Skeletal muscle satellite cell (primary cell): ENCODE measurements around the gene PPP4R4.
"Not testable (repeated sequence)": the region's sequence is repeated elsewhere in the genome, so short reads cannot be mapped to it uniquely, and the experiment has no call there.

ENCODE experiments used
- H3K27me3 ChIP-seq: 2 replicates; pipeline ENCODE4 v1.7.0; 2013; ENCODE audit warnings: low read length; ENCODE audit not compliant: control insufficient read depth, insufficient read depth
- H3K36me3 ChIP-seq: 2 replicates; pipeline ENCODE4 v1.7.0; 2013; ENCODE audit warnings: mild to moderate bottlenecking, control low read depth, low read length; ENCODE audit not compliant: insufficient read depth
- H3K4me1 ChIP-seq: 2 replicates; pipeline ENCODE4 v1.7.0; 2013; ENCODE audit warnings: low read length; ENCODE audit not compliant: control insufficient read depth, insufficient read depth
- H3K4me2 ChIP-seq: 2 replicates; pipeline ENCODE4 v1.7.0; 2013; ENCODE audit warnings: mild to moderate bottlenecking, low read length
- H3K4me3 ChIP-seq: 2 replicates; pipeline ENCODE4 v1.7.0; 2013; ENCODE audit warnings: low read length
- H3K9ac ChIP-seq: 2 replicates; pipeline ENCODE4 v1.7.0; 2013; ENCODE audit warnings: mild to moderate bottlenecking, low read depth, low read length, moderate library complexity
- H3K9me3 ChIP-seq: replicated peaks from 2 replicates; pipeline ENCODE4 v1.7.0; 2013; ENCODE audit warnings: mild to moderate bottlenecking, control low read depth, low read length

The PPP4R4 gene

DNA sequence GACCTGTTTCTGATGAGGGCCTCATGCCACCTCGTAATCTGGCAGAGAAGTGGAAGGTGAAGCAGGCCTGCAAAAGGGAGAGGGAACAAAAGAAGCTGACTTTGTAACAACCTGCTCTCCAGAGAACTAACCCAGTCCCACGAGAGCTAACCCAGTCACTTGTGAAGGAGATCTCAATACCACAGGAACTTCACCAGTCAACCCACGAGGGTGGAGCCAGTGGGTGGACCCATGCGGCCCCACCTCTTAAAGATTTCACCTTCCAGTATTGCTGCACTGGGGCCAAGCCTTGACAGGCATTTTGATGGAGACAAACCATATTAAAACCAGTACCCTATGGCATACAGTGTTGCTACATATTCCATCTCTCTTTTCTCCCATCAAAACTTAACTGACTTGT lies 63.9 kb downstream of the PPP4R4 start:
- Histone ChIP-seq H3K27me3 (no peaks in the 10 kb centered on the region), H3K9me3 (no peaks in the 10 kb centered on the region), H3K4me1 (no peaks in the 10 kb centered on the region), H3K4me2 (no peak overlapping the region), H3K36me3 (no peaks in the 10 kb centered on the region), H3K4me3 (no peak overlapping the region), H3K9ac (no peak overlapping the region)

DNA sequence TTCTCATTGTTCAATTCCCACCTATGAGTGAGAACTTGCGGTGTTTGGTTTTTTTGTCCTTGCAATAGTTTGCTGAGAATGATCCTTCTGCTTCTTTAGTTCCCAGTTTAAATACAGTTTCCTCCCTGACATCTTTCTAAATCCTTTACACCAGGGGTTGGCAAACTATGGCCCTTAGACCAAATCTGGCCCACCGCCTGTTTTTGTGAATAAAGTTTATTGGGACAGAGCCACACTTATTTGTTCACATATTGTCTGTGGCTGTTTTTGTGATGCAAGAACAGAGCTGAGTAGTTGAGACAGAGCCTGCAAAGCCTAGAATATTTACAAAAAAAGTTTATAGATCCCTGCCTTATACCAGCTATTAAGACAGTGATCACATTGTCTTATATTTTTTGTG lies 65.3 kb downstream of the PPP4R4 start:
- no peaks in the 10 kb centered on the region for H3K36me3 ChIP-seq
- H3K27me3 ChIP-seq: no peaks in the 10 kb centered on the region
- H3K4me2 ChIP-seq: no peak overlapping the region
- no peak overlapping the region for H3K9ac ChIP-seq
- no peak overlapping the region for H3K4me3 ChIP-seq
- H3K4me1 ChIP-seq: no peaks in the 10 kb centered on the region
- no peaks in the 10 kb centered on the region for H3K9me3 ChIP-seq

DNA sequence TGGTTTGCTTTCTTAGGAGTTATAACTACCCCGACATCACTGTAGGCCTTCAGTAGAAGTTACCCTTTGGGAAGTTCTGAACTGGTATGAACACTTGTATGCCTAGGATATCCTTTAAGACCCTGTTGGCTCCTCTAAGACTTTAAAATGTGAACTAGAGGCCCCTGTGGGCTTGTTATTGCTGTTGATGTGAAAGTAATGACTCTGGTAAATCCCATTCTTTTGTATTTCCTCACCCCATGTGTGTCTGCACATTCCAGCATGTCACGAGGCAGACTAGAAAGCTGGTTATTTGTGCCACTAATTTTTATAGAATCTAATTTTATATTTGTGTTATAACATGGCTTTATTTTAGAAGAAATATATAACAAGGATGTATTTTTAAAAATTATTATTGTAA lies 70.1 kb downstream of the PPP4R4 start:
- H3K9ac ChIP-seq: no peak overlapping the region
- no peak overlapping the region for H3K4me2 ChIP-seq
- H3K27me3 ChIP-seq: no peaks in the 10 kb centered on the region
- H3K9me3 ChIP-seq: no peaks in the 10 kb centered on the region
- H3K36me3 ChIP-seq: no peaks in the 10 kb centered on the region
- no peaks in the 10 kb centered on the region for H3K4me1 ChIP-seq
- H3K4me3 ChIP-seq: no peak overlapping the region

DNA sequence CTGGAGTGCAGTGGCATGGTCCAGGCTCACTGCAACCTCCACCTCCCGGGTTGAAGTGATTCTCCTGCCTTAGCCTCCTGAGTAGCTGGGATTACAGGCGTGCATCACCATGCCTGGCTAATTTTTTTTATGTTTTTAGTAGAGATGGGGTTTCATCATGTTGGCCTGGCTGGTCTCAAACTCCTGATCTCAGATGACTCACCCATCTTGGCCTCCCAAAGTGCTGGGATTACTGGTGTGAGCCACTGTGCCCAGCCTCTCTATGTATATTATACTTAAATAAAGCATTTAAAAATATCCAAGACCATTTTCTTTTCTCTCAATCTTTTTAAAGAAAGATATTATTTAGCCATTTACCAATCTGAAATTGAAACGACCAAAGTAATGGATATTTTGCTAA lies 90.1 kb downstream of the PPP4R4 start:
- H3K36me3 ChIP-seq, H3K4me2 ChIP-seq, H3K4me3 ChIP-seq, H3K9me3 ChIP-seq, H3K9ac ChIP-seq, H3K27me3 ChIP-seq, H3K4me1 ChIP-seq: not testable (repeated sequence)

DNA sequence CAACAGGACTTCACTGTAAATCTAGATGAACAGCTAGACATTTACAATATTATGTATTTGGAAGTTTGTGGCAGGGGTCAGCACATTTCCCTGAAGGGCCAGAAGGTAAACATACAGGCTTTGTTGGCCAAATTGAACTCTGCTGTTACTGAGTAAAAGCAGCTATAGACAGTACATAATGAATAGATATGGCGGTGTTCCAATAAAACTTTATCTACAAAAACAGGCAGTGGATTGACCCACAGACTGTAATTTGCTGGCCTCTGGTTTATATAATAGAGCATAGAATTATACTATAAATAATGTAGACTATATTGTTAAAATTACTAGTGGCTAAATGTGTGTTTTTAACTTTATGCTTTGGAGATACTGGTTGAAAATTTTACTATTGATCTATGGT lies 93.2 kb downstream of the PPP4R4 start:
- no peaks in the 10 kb centered on the region for H3K36me3 ChIP-seq
- H3K9ac ChIP-seq: no peak overlapping the region
- no peaks in the 10 kb centered on the region for H3K27me3 ChIP-seq
- H3K9me3 ChIP-seq: no peaks in the 10 kb centered on the region
- H3K4me3 ChIP-seq: no peak overlapping the region
- no peaks in the 10 kb centered on the region for H3K4me1 ChIP-seq
- no peak overlapping the region for H3K4me2 ChIP-seq

DNA sequence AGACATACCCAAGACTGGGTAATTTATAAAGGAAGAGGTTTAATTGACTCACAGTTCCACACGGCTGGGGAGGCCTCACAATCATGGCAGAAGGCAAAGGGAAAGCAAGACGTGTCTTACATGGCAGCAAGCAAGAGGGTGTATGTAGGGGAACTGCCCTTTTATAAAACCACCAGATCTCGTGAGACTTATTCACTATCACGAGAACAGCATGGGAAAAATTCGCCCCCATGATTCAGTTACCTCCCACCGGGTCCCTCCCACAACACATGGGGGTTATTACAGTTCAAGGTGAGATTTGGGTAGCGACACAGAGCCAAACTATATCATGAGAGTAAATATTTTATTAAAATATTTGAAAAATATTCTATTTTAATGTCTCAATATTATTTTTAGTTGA lies 94.5 kb downstream of the PPP4R4 start:
- not testable (repeated sequence) for H3K9me3 ChIP-seq, H3K27me3 ChIP-seq, H3K36me3 ChIP-seq, H3K4me3 ChIP-seq, H3K4me1 ChIP-seq, H3K4me2 ChIP-seq, H3K9ac ChIP-seq

DNA sequence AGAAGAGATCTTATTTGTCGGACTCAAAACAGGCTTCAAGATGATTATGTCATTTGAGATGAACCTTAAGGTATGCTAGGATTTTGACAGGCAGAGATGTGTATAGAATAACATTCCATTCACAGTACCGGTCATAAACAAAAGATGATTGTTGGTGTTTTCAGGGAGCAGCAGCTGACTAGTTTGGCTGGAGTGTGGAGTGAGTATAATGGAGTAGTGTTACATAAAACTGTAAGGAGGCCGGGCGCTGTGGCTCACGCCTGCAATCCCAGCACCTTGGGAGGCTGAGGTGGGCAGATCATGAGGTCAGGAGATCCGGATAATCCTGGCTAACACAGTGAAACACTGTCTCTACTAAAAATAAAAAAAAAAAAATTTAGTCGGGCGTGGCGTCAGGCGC lies 95.0 kb downstream of the PPP4R4 start:
- Histone ChIP-seq H3K36me3 (no peaks in the 10 kb centered on the region), H3K9me3 (no peaks in the 10 kb centered on the region), H3K4me2 (no peak overlapping the region), H3K4me3 (no peak overlapping the region), H3K4me1 (no peaks in the 10 kb centered on the region), H3K9ac (no peak overlapping the region), H3K27me3 (no peaks in the 10 kb centered on the region)

DNA sequence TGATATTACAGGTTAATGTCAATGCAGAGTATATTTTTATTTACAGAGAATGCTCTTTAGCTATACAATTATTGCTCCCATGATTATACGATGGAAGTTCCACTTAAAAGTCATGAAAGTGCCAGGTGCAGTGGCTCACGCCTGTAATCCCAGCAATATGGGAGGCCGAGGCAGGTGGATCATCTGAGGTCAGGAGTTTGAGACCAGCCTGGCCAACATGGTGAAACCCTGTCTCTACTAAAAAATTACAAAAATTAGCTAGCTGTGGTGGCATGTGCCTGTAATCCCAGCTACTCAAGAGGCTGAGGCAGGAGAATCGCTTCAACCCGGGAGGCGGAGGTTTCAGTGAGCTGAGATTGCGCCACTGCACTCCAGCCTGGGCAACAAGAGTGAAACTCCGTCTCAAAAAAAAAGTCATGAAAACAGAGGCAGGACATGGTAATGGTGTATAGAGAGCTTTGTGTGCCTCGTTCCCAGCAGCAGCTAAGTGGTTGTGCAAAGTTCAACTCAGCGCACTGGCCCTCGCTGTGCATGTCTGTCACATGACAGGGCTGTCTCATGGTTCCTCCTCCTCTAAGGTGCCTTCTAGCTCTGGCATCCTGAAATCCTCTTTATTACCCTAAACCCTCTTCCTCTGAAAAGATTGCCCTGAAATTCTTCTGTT lies 102.9 kb downstream of the PPP4R4 start:
- H3K4me1 ChIP-seq: peaks cover 16% of the 10 kb centered on the region
- H3K4me2 ChIP-seq, H3K9ac ChIP-seq, H3K9me3 ChIP-seq, H3K4me3 ChIP-seq, H3K27me3 ChIP-seq, H3K36me3 ChIP-seq: not testable (repeated sequence)

DNA sequence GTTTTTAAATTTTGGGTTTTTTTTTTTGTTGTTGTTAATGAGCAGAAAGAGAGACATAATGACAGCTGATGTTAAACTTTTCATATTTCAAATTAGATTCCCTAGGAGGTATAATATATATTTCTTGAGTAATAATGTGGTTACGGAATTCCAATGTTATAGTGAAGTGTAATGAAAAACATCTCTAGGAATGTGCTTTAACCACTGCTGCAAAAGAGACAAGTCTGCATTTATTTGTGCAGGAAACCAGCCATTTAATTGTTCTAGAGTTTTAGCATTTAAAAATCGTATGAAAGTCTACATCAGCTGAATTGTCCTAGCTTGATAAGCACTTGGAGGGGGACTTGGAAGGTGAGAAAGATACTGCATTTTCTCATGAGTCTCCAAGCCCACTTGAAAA lies 104.6 kb downstream of the PPP4R4 start:
- no peaks in the 10 kb centered on the region for H3K27me3 ChIP-seq
- peak overlapping the region; percentile 62 for H3K4me2 ChIP-seq
- H3K9me3 ChIP-seq: no peaks in the 10 kb centered on the region
- H3K9ac ChIP-seq: no peak overlapping the region
- H3K4me3 ChIP-seq: no peak overlapping the region
- peaks cover 23% of the 10 kb centered on the region for H3K4me1 ChIP-seq
- no peaks in the 10 kb centered on the region for H3K36me3 ChIP-seq

DNA sequence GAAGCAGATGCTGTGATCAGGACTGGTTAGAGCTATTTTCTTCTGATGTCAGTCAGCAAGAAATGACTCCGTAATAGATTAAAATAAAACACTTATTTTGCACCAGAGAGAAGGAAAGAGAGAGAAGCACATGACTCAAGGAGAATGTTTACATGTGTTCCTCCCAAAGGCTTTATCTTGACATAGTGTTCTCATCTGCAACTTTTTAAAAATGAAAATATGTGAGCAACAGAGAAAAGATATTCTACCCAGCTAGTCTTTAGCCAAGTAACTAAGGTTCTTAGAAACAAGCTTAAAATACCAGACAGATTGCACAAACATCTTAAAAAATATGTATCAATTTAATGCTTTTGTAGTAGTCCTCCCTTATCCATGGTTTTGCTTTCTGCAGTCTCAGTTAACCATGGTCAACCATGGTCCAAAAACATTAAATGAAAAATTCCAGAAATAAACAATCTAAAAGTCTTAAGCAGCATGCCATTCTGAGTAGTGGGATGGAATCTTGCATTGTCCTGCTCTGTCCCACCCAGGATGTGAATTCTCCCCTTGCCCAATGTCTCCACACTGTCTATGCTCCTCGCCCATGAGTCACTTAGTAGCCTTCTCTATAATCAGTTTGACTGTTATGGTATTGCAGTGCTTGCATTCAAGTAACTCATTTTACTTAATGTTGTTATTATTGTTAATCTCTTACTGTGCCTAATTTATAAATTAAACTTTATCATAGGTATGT lies 109.0 kb downstream of the PPP4R4 start:
- H3K36me3 ChIP-seq: no peaks in the 10 kb centered on the region
- peak overlapping the region; percentile 23 for H3K4me2 ChIP-seq
- H3K9me3 ChIP-seq: no peaks in the 10 kb centered on the region
- H3K27me3 ChIP-seq: no peaks in the 10 kb centered on the region
- H3K4me3 ChIP-seq: no peak overlapping the region
- peaks cover 23% of the 10 kb centered on the region for H3K4me1 ChIP-seq
- H3K9ac ChIP-seq: no peak overlapping the region

DNA sequence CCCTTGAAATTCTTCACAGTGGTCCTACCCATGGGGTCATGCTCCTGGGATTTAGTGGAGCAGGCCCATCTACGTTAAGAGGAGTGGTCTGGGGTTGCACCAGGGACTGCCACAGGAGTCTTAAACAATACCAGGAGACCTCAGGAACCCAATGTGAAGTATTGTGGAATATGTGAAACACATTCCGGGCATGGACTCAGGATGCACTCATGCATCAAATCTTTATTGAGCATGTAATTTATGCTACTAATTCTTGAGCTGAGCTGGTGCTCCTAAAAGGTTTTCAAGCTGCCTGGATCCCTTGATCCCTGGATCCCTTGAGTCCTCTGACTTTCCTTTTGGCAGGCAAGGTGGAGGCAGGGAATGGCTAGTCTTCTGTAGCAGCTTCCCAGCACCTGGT lies 110.1 kb downstream of the PPP4R4 start:
- no peaks in the 10 kb centered on the region for H3K9me3 ChIP-seq
- peaks cover 15% of the 10 kb centered on the region for H3K4me1 ChIP-seq
- H3K4me3 ChIP-seq: no peak overlapping the region
- H3K36me3 ChIP-seq: no peaks in the 10 kb centered on the region
- H3K4me2 ChIP-seq: no peak overlapping the region
- no peaks in the 10 kb centered on the region for H3K27me3 ChIP-seq
- H3K9ac ChIP-seq: no peak overlapping the region

DNA sequence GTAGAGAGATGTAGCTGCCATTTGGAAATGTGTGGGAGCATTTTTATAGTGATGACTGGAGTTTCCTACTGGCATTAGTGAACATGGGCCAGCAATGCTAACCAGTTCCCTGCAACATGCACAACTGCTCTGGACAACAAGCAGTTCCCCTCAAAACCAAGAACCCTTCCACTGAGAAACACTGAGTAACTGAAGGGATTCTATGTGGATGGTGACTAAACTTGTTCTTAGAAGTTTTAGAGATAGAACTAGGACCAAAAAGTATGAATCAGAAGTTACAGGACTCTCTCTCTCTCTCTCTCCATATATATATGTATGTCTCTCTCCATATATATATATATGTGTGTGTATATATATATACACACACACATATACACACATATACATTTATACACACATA lies 111.0 kb downstream of the PPP4R4 start:
- Histone ChIP-seq H3K4me2 (no peak overlapping the region), H3K27me3 (no peaks in the 10 kb centered on the region)

More for the DNA sequence above, 111.0 kb downstream of the PPP4R4 start:
- Histone ChIP-seq H3K4me3 (no peak overlapping the region), H3K9ac (no peak overlapping the region), H3K9me3 (no peaks in the 10 kb centered on the region), H3K36me3 (no peaks in the 10 kb centered on the region), H3K4me1 (peaks cover 13% of the 10 kb centered on the region)
